ENCODE measurements around the gene MTA3.

DNA sequence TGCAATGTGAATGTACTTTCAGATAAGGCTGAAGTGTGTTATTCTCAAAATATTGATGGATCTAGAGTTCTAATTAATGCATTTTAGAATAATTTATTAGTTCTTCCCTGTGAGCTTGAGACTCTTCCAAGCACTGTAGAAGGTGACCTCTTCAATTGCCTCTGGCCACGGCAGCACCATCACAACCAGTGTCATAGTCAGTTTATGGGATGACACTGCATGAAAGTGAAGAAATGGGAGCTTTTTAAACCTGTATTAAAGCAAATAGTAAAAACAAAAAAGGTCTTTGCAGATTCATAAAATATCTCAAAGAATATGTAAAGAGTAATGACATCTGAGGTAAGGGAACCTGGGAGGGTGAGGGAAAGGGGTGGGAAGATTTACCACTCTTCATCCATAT, 143.5 kb downstream of the MTA3 start:
- TF ChIP-seq, protein P1, sequence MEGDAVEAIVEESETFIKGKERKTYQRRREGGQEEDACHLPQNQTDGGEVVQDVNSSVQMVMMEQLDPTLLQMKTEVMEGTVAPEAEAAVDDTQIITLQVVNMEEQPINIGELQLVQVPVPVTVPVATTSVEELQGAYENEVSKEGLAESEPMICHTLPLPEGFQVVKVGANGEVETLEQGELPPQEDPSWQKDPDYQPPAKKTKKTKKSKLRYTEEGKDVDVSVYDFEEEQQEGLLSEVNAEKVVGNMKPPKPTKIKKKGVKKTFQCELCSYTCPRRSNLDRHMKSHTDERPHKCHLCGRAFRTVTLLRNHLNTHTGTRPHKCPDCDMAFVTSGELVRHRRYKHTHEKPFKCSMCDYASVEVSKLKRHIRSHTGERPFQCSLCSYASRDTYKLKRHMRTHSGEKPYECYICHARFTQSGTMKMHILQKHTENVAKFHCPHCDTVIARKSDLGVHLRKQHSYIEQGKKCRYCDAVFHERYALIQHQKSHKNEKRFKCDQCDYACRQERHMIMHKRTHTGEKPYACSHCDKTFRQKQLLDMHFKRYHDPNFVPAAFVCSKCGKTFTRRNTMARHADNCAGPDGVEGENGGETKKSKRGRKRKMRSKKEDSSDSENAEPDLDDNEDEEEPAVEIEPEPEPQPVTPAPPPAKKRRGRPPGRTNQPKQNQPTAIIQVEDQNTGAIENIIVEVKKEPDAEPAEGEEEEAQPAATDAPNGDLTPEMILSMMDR (IDR thresholded peaks at IDR 0.05): no peak
- TF ChIP-seq POLR2A (IDR thresholded peaks at IDR 0.05): no peak
